SW480 (cell line): ENCODE data around the gene ATF2.

Experiments used
- DNase-seq: peaks from one replicate; pipeline ENCODE4 v3.0.0-alpha.2; 2016; ENCODE audit warnings: low spot score

Gene ATF2

DNA sequence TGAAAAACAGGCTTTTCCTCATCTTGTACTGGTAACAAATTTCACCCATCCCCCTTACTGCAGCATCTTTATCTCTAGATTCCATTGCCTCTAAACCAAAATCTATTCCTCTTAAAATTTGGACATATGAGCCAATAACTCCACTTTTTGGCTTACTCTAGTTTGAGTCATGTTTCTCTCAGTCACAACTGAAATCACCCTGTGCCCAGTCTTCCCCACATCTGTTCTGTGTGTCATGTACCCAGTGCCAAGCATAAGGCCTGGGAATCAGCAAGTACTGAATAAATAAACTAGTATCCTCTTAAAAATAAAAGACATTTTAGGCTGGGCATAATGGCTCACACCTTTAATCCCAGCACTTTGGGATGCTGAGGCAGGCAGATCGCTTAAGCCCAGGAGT lies 142.1 kb downstream of the ATF2 start:
- no peak for DNase-seq

DNA sequence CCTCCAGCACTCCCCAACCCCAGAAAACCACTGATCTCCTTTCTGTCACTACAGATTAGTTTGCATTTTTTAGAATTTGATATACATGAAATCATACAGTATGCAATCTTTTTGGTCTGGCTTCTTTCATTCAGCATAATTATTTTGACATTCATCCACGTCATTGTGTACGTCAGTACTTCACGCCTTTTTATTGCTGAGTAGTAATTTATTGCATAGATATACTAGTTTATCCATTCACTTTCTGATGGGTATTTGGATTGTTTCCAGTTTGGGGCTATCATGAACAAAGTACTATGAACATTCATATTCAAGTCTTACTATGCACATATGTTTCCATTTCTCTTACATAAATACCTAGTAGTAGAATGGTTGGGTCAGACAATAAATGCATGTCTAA lies 142.8 kb downstream of the ATF2 start:
- no peak for DNase-seq

DNA sequence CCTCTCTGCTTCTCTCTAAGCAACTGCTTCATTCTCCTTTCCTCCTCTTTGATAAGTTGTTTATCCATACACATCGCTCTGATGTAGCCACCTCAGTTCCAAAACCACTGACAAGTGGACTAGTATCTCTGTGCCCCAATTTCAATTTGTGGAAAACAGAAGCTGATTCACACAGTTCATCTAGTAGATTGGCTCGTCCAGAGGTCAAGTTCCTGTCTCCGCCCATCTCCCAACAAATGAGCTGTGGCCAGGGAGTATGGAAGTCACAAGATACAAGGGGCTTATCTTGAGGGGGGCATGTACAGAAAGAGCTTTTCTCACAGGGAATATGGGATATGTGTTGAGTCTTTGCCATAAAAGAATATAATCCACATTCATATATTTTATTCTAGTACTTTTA lies 145.1 kb downstream of the ATF2 start:
- DNase-seq, result no peak
